Gastroesophageal sphincter (tissue), 4 donors: Measurements from ENCODE around the gene ARSJ. TPM values are rescaled to one million over a fixed set of nuclear protein-coding genes. Genes with fewer than 3 reads are reported as not detected.
"Not testable (repeated sequence)": the region's sequence is repeated elsewhere in the genome, so short reads cannot be mapped to it uniquely, and the experiment has no call there.

Experiments
- ATAC-seq: fragments of 150-250 bp; one replicate; pipeline ENCODE4 v1.9.1; 2016; ENCODE audit warnings: mild to moderate bottlenecking, moderate library complexity
- H3K27ac ChIP-seq, 4 donors: fragments of 200-600 bp; sonication (generic) in 3 of 4; 1 replicate in 3 of 4; 2 replicates in 1 of 4; pipeline ENCODE4 v1.5.1; 2016 to 2019
- H3K27me3 ChIP-seq: fragments of 200-600 bp; sonication (generic); one replicate; pipeline ENCODE4 v1.5.1; 2019
- H3K36me3 ChIP-seq, 2 donors: fragments of 200-600 bp; sonication (generic); one replicate each; pipeline ENCODE4 v1.5.1; 2019; ENCODE audit warnings: control low read depth in 1 of 2
- H3K4me1 ChIP-seq, 3 donors: fragments of 200-600 bp; sonication (generic); 1 replicate in 2 of 3; 2 replicates in 1 of 3; pipeline ENCODE4 v1.5.1; 2016 to 2019; ENCODE audit warnings: control low read depth in 2 of 3
- H3K4me3 ChIP-seq, 2 donors: fragments of 200-600 bp; sonication (generic); one replicate each; pipeline ENCODE4 v1.5.1; 2019; ENCODE audit warnings: mild to moderate bottlenecking in 1 of 2, moderate library complexity in 1 of 2
- H3K9me3 ChIP-seq, 3 donors: fragments of 200-600 bp; sonication (generic); one replicate each; pipeline ENCODE4 v1.5.1; 2017 to 2019; ENCODE audit warnings: control low read depth in 2 of 3
- CTCF ChIP-seq, 4 experiments: fragments of 200-600 bp in 2 of 4; fragments of 450-650 bp in 2 of 4; sonication (generic) in 1 of 4; IDR thresholded peaks; one replicate each; pipeline ENCODE4 v1.5.1; 2017 to 2019; ENCODE audit warnings: antibody characterized with exemption in 4 of 4, mild to moderate bottlenecking in 2 of 4, moderate library complexity in 2 of 4
- EP300 ChIP-seq: sonication (generic); formaldehyde crosslinking; IDR thresholded peaks from one replicate; pipeline ENCODE4 v1.6.1; 2017; ENCODE audit warnings: antibody characterized with exemption, mild to moderate bottlenecking
- POLR2A ChIP-seq, 2 donors: fragments of 450-650 bp; IDR thresholded peaks; one replicate each; pipeline ENCODE4 v1.6.1; 2017; ENCODE audit warnings: antibody characterized with exemption in 2 of 2, mild to moderate bottlenecking in 2 of 2, moderate library complexity in 1 of 2
- POLR2AphosphoS5 ChIP-seq: sonication (generic); formaldehyde crosslinking; IDR thresholded peaks from one replicate; pipeline ENCODE4 v1.6.1; 2017; ENCODE audit warnings: antibody characterized with exemption
- WGBS, 2 donors: methylation state at CpG; one replicate each; pipeline ENCODE4 v1.1.5; 2018; ENCODE audit warnings: low coverage in 1 of 2; 5-methylcytosine and 5-hydroxymethylcytosine counted together
- total RNA-seq, 4 donors: library from RNA; depleted of rRNA; stranded (reverse); fragments of >200 nt; gene quantifications; one replicate each; pipeline ENCODE4 v1.1.0, GENCODE V29; 2016

The ARSJ gene
- total RNA-seq, 4 donors from 2014 or later: 15.7 to 28.2 (median 22.8) TPM

GRCh38 chr4:114015444-114015899, 36.0 kb upstream of the ARSJ start:
- ATAC-seq: no peak
- TF ChIP-seq CTCF (IDR thresholded peaks at IDR 0.05) (no peak), POLR2A (IDR thresholded peaks at IDR 0.05) (no peak), POLR2AphosphoS5 (no peak), EP300 (no peak)
- no peaks in the 10 kb centered on the region for H3K9me3 ChIP-seq
- 5 to 10% methylated on average over 1 of the region's 1 CpG for WGBS, 2 donors
- no peaks in the 10 kb centered on the region for H3K36me3 ChIP-seq
- H3K4me3 ChIP-seq: no peak overlapping the region
- no peaks in the 10 kb centered on the region for H3K4me1 ChIP-seq
- no peaks in the 10 kb centered on the region for H3K27me3 ChIP-seq
- H3K27ac ChIP-seq: no peak overlapping the region

- not testable (repeated sequence) for ATAC-seq, H3K9me3 ChIP-seq, H3K4me3 ChIP-seq, H3K4me1 ChIP-seq, H3K27me3 ChIP-seq, H3K36me3 ChIP-seq, H3K27ac ChIP-seq
- WGBS, 2 donors: 83% methylated on average over 1 of the region's 4 CpGs; no CpG with 5 or more reads in 1 of the 2 donors
These were observed 33.8 kb upstream of the ARSJ start for GRCh38 chr4:114013201-114013600.

GRCh38 chr4:114012749-114013148, 33.3 kb upstream of the ARSJ start:
- WGBS, 2 donors: 60 to 81% methylated on average over 1 to 5 of the region's 8 CpGs
- no peak overlapping the region for H3K27ac ChIP-seq
- no peaks in the 10 kb centered on the region for H3K9me3 ChIP-seq
- no peak overlapping the region for H3K4me3 ChIP-seq
- H3K4me1 ChIP-seq: no peaks in the 10 kb centered on the region
- no peak for TF ChIP-seq CTCF (IDR thresholded peaks at IDR 0.05)
- TF ChIP-seq POLR2A (IDR thresholded peaks at IDR 0.05): no peak
- TF ChIP-seq EP300: no peak
- no peak for TF ChIP-seq POLR2AphosphoS5
- H3K36me3 ChIP-seq: no peaks in the 10 kb centered on the region
- no peaks in the 10 kb centered on the region for H3K27me3 ChIP-seq
- ATAC-seq: no peak

- Histone ChIP-seq H3K27ac (peak overlapping the region in 1 of 4 donors; percentile 29), H3K27me3 (no peaks in the 10 kb centered on the region), H3K4me3 (no peak overlapping the region), H3K4me1 (peaks cover 3 to 18% (median 9%) of the 10 kb centered on the region in 3 donors), H3K9me3 (no peaks in the 10 kb centered on the region), H3K36me3 (no peaks in the 10 kb centered on the region)
- TF ChIP-seq POLR2A (IDR thresholded peaks at IDR 0.05): no peak
- TF ChIP-seq CTCF (IDR thresholded peaks at IDR 0.05): no peak
- TF ChIP-seq POLR2AphosphoS5: peak; percentile 41
- no peak for TF ChIP-seq EP300
- 58 to 92% methylated on average over 2 to 4 of the region's 4 CpGs for WGBS, 2 donors
- peak; percentile 41 for ATAC-seq
These were observed 26.4 kb upstream of the ARSJ start for GRCh38 chr4:114005569-114006442.

GRCh38 chr4:114004483-114005226, 25.2 kb upstream of the ARSJ start:
- H3K36me3 ChIP-seq, H3K9me3 ChIP-seq, H3K27me3 ChIP-seq, H3K27ac ChIP-seq, ATAC-seq, H3K4me3 ChIP-seq: not testable (repeated sequence)
- 79 to 96% methylated on average over 3 to 11 of the region's 20 CpGs for WGBS, 2 donors
- H3K4me1 ChIP-seq: peaks cover 3 to 18% (median 9%) of the 10 kb centered on the region in 3 donors
